ENCODE measurements around the gene ARHGAP15. TPM values are rescaled to one million over a fixed set of nuclear protein-coding genes. Genes with fewer than 3 reads are reported as not detected.

ARHGAP15 gene
- total RNA-seq, 2 donors from 2014 or later: 2.6 to 6.9 TPM

GRCh38 chr2:143793381-143793780, 664.2 kb downstream of the ARHGAP15 start:
- Histone ChIP-seq H3K9me3 (no peaks in the 10 kb centered on the region), H3K4me3 (no peak overlapping the region), H3K36me3 (no peaks in the 10 kb centered on the region), H3K4me1 (no peaks in the 10 kb centered on the region), H3K27ac (no peak overlapping the region), H3K27me3 (no peaks in the 10 kb centered on the region)
- no peak for DNase-seq (ENCODE audit: low spot score)
- no peak for TF ChIP-seq CTCF (IDR thresholded peaks at IDR 0.05)

- no peak overlapping the region for H3K27ac ChIP-seq
- no peaks in the 10 kb centered on the region for H3K27me3 ChIP-seq
- DNase-seq (ENCODE audit: low spot score): no peak
- H3K9me3 ChIP-seq: no peaks in the 10 kb centered on the region
- TF ChIP-seq CTCF (IDR thresholded peaks at IDR 0.05): no peak
- H3K36me3 ChIP-seq: no peaks in the 10 kb centered on the region
- H3K4me3 ChIP-seq: no peak overlapping the region
- H3K4me1 ChIP-seq: no peaks in the 10 kb centered on the region
Observed at GRCh38 chr2:143796051-143796450, 666.8 kb downstream of the ARHGAP15 start.

- H3K4me1 ChIP-seq: no peaks in the 10 kb centered on the region
- DNase-seq (ENCODE audit: low spot score): no peak
- no peaks in the 10 kb centered on the region for H3K9me3 ChIP-seq
- H3K27ac ChIP-seq: no peak overlapping the region
- H3K36me3 ChIP-seq: no peaks in the 10 kb centered on the region
- no peak overlapping the region for H3K4me3 ChIP-seq
- TF ChIP-seq CTCF (IDR thresholded peaks at IDR 0.05): no peak
- no peaks in the 10 kb centered on the region for H3K27me3 ChIP-seq
Observed at GRCh38 chr2:143801561-143801960, 672.3 kb downstream of the ARHGAP15 start.

GRCh38 chr2:143802242-143802641, 673.0 kb downstream of the ARHGAP15 start:
- H3K9me3 ChIP-seq: no peaks in the 10 kb centered on the region
- H3K4me1 ChIP-seq: no peaks in the 10 kb centered on the region
- no peak for DNase-seq (ENCODE audit: low spot score)
- no peaks in the 10 kb centered on the region for H3K36me3 ChIP-seq
- no peak for TF ChIP-seq CTCF (IDR thresholded peaks at IDR 0.05)
- no peak overlapping the region for H3K27ac ChIP-seq
- no peaks in the 10 kb centered on the region for H3K27me3 ChIP-seq
- H3K4me3 ChIP-seq: no peak overlapping the region

- TF ChIP-seq CTCF (IDR thresholded peaks at IDR 0.05): no peak
- H3K4me1 ChIP-seq: no peaks in the 10 kb centered on the region
- no peak overlapping the region for H3K27ac ChIP-seq
- H3K9me3 ChIP-seq: no peaks in the 10 kb centered on the region
- no peak for DNase-seq (ENCODE audit: low spot score)
- H3K4me3 ChIP-seq: no peak overlapping the region
- no peaks in the 10 kb centered on the region for H3K36me3 ChIP-seq
- H3K27me3 ChIP-seq: no peaks in the 10 kb centered on the region
Observed at GRCh38 chr2:143802871-143803650, 673.8 kb downstream of the ARHGAP15 start.

- H3K4me1 ChIP-seq: no peaks in the 10 kb centered on the region
- no peaks in the 10 kb centered on the region for H3K27me3 ChIP-seq
- no peaks in the 10 kb centered on the region for H3K36me3 ChIP-seq
- no peaks in the 10 kb centered on the region for H3K9me3 ChIP-seq
- H3K27ac ChIP-seq: no peak overlapping the region
- no peak for DNase-seq (ENCODE audit: low spot score)
- no peak for TF ChIP-seq CTCF (IDR thresholded peaks at IDR 0.05)
- H3K4me3 ChIP-seq: no peak overlapping the region
Observed at GRCh38 chr2:143803936-143804335, 674.7 kb downstream of the ARHGAP15 start.

Data from right atrium auricular region (tissue), 2 donors.